IMR-90 (cell line): ENCODE measurements around the gene SPINK14. TPM values are rescaled to one million over a fixed set of nuclear protein-coding genes. Genes with fewer than 3 reads are reported as not detected.

Source experiments
- ATAC-seq: fragments of 200-7000 bp; cut with Tn5 transposase; 2 replicates; pipeline ENCODE4 v1.9.1; 2020; ENCODE audit warnings: low read depth, mild to moderate bottlenecking, moderate library complexity
- BruUV-seq: library from RNA; stranded (reverse); fragments of 400-500 nt; replicated peaks from 2 replicates; lab custom pipeline; 2021; lab: Mats Ljungman, UMichigan
- CTCF ChIA-PET: fragments of 300-600 bp; formaldehyde crosslinking; extraction: SDS; loops from one replicate; lab custom pipeline; 2021; ENCODE audit warnings: antibody characterized with exemption; lab: Yijun Ruan, JAX
- POLR2A ChIA-PET: fragments of 300-600 bp; sonication (Branson Sonifier 250); formaldehyde crosslinking; loops from one replicate; lab custom pipeline; 2022; ENCODE audit warnings: antibody characterized with exemption; ENCODE audit not compliant: unreplicated experiment; lab: Charles Lee
- DNase-seq: peaks from one replicate; pipeline ENCODE4 v3.0.0; 2013
- H2AFZ ChIP-seq: replicated peaks from 2 replicates; pipeline ENCODE3; 2013; ENCODE audit warnings: low read length, mild to moderate bottlenecking; ENCODE audit not compliant: poor library complexity
- H2AK5ac ChIP-seq: 2 replicates; pipeline ENCODE4 v1.6.1; 2013; ENCODE audit warnings: low read depth, low read length, inconsistent platforms
- H2AK9ac ChIP-seq: replicated peaks from 2 replicates; pipeline ENCODE3; 2013; ENCODE audit warnings: mild to moderate bottlenecking, low read depth, low read length, moderate library complexity; ENCODE audit not compliant: poor library complexity
- H2BK120ac ChIP-seq: 2 replicates; pipeline ENCODE4 v1.6.1; 2013; ENCODE audit warnings: low read depth, low read length, inconsistent platforms
- H2BK15ac ChIP-seq: 3 replicates; pipeline ENCODE4 v1.6.1; 2013; ENCODE audit warnings: low read depth, low read length, inconsistent platforms
- H2BK20ac ChIP-seq: 2 replicates; pipeline ENCODE4 v1.6.1; 2013; ENCODE audit warnings: low read depth, mild to moderate bottlenecking, inconsistent platforms, low read length, moderate library complexity
- H2BK5ac ChIP-seq: 2 replicates; pipeline ENCODE4 v1.6.1; 2013; ENCODE audit warnings: mild to moderate bottlenecking, low read depth, low read length, inconsistent platforms; ENCODE audit not compliant: poor library complexity, severe bottlenecking
- H3K14ac ChIP-seq: replicated peaks from 2 replicates; pipeline ENCODE4 v1.6.1; 2013; ENCODE audit warnings: low read depth, low read length, inconsistent platforms
- H3K18ac ChIP-seq: 2 replicates; pipeline ENCODE4 v1.6.1; 2013; ENCODE audit warnings: low read depth, low read length, control low read depth
- H3K23ac ChIP-seq: 2 replicates; pipeline ENCODE4 v1.6.1; 2013; ENCODE audit warnings: low read depth, low read length, inconsistent platforms
- H3K27ac ChIP-seq: 2 replicates; pipeline ENCODE4 v1.5.1; 2013; ENCODE audit warnings: mild to moderate bottlenecking, control low read depth, low read length; ENCODE audit not compliant: insufficient read depth
- H3K27me3 ChIP-seq: 2 replicates; pipeline ENCODE4 v1.6.1; 2013; ENCODE audit warnings: low read length; ENCODE audit not compliant: control insufficient read depth, insufficient read depth
- H3K36me3 ChIP-seq: 2 replicates; pipeline ENCODE4 v1.6.1; 2013; ENCODE audit warnings: low read length, mixed read lengths; ENCODE audit not compliant: control insufficient read depth, insufficient read depth
- H3K4ac ChIP-seq: 2 replicates; pipeline ENCODE4 v1.6.1; 2013; ENCODE audit warnings: low read depth, low read length, inconsistent platforms
- H3K4me1 ChIP-seq: 2 replicates; pipeline ENCODE4 v1.6.1; 2013; ENCODE audit warnings: low read length, mixed read lengths; ENCODE audit not compliant: control insufficient read depth, insufficient read depth
- H3K4me2 ChIP-seq: 2 replicates; pipeline ENCODE4 v1.6.1; 2013; ENCODE audit warnings: low read depth, mild to moderate bottlenecking, control low read depth, low read length, moderate library complexity
- H3K4me3 ChIP-seq: 2 replicates; pipeline ENCODE4 v1.5.1; 2013; ENCODE audit warnings: low read depth, mild to moderate bottlenecking, control low read depth, low read length, moderate library complexity; ENCODE audit not compliant: insufficient read depth
- H3K56ac ChIP-seq: 2 replicates; pipeline ENCODE4 v1.6.1; 2013; ENCODE audit warnings: low read length, inconsistent platforms; ENCODE audit not compliant: insufficient read depth; ENCODE audit errors: extremely low read depth
- H3K79me1 ChIP-seq, 2 experiments: 2 replicates each; pipeline ENCODE4 v1.6.1; 2013; ENCODE audit warnings: low read length in 2 of 2, inconsistent platforms in 1 of 2, low read depth in 1 of 2
- H3K9ac ChIP-seq: 2 replicates; pipeline ENCODE4 v1.6.1; 2013; ENCODE audit warnings: low read depth, low read length, control low read depth
- H3K9me1 ChIP-seq: 2 replicates; pipeline ENCODE4 v1.6.1; 2013; ENCODE audit warnings: low read length, inconsistent platforms; ENCODE audit not compliant: insufficient read depth
- H3K9me3 ChIP-seq: 2 replicates; pipeline ENCODE4 v1.6.1; 2013; ENCODE audit warnings: low read length; ENCODE audit not compliant: control insufficient read depth, insufficient read depth
- H4K20me1 ChIP-seq: 2 replicates; pipeline ENCODE4 v1.6.1; 2013; ENCODE audit warnings: low read length, inconsistent platforms; ENCODE audit not compliant: insufficient read depth
- H4K5ac ChIP-seq: 2 replicates; pipeline ENCODE4 v1.6.1; 2013; ENCODE audit warnings: mild to moderate bottlenecking, low read depth, low read length, control low read depth
- H4K8ac ChIP-seq, 2 experiments: 2 replicates each; pipeline ENCODE4 v1.6.1; 2013; ENCODE audit warnings: low read depth in 2 of 2, low read length in 2 of 2, control low read depth in 1 of 2, inconsistent platforms in 1 of 2
- H4K91ac ChIP-seq: 2 replicates; pipeline ENCODE4 v1.6.1; 2013; ENCODE audit warnings: low read depth, low read length, inconsistent platforms; ENCODE audit not compliant: insufficient read depth
- BHLHE40 ChIP-seq: fragments of 150-350 bp; IDR thresholded peaks from 2 replicates; pipeline ENCODE4 v1.6.1; 2016; ENCODE audit warnings: mild to moderate bottlenecking, low read depth, low read length
- FOS ChIP-seq: fragments of 150-350 bp; IDR thresholded peaks from 2 replicates; pipeline ENCODE4 v1.6.1; 2016; ENCODE audit warnings: low read depth, low read length
- MAZ ChIP-seq: IDR thresholded peaks from 2 replicates; pipeline ENCODE4 v1.6.1; 2012; ENCODE audit warnings: low read depth, mild to moderate bottlenecking, low read length, improper control_type of control experiment, moderate library complexity, borderline replicate concordance
- MXI1 ChIP-seq: IDR thresholded peaks from 2 replicates; pipeline ENCODE4 v1.6.1; 2012; ENCODE audit warnings: low read depth, mild to moderate bottlenecking, low read length, moderate library complexity, borderline replicate concordance
- RCOR1 ChIP-seq: IDR thresholded peaks from 2 replicates; pipeline ENCODE4 v1.6.1; 2012; ENCODE audit warnings: mild to moderate bottlenecking, low read length, improper control_type of control experiment; ENCODE audit not compliant: insufficient replicate concordance
- RFX5 ChIP-seq: IDR thresholded peaks from 2 replicates; pipeline ENCODE4 v1.8.0; 2012; ENCODE audit warnings: low read depth, mild to moderate bottlenecking, low read length, moderate library complexity
- USF2 ChIP-seq: fragments of 150-350 bp; IDR thresholded peaks from 2 replicates; pipeline ENCODE4 v1.6.1; 2017; ENCODE audit warnings: mild to moderate bottlenecking, antibody characterized with exemption, low read length, low read depth
- dilution Hi-C: fragments of 300-500 bp; cut with HindIII; formaldehyde crosslinking; loops from one replicate; pipeline ENCODE4 v1.14.3; 2018; ENCODE audit warnings: low sequenced_read_pairs; ENCODE audit not compliant: unreplicated experiment
- in situ Hi-C: fragments of 300-500 bp; cut with MboI; formaldehyde crosslinking; loops from 3 replicates; pipeline ENCODE4 v1.14.3; 2019; ENCODE audit warnings: low sequenced_read_pairs, inconsistent platforms, mixed read lengths
- intact Hi-C: fragments of 100-400 bp; cut with micrococcal nuclease; formaldehyde crosslinking; loops from 2 replicates; pipeline ENCODE4 v1.10.0; 2022
- polyA plus RNA-seq, 3 experiments: library from polyadenylated mRNA; depleted of rRNA; stranded (reverse); fragments of >200 nt; gene quantifications; 2 replicates each; pipeline ENCODE4 v1.2.3, GENCODE V29; 2012; ENCODE audit warnings: low replicate concordance in 1 of 3
- total RNA-seq: library from RNA; depleted of rRNA; stranded (reverse); fragments of >200 nt; gene quantifications from 2 replicates; pipeline ENCODE4 v1.2.3, GENCODE V29; 2012
- TF ChIP-seq, protein P1 (sequence below): fragments of 150-350 bp; IDR thresholded peaks from 2 replicates; pipeline ENCODE4 v1.6.1; 2016; ENCODE audit warnings: low read depth, mild to moderate bottlenecking, low read length, moderate library complexity, borderline replicate concordance

Gene SPINK14
- total and polyA plus RNA-seq, 2 of the 4 experiments (the other 2 are of a cell fraction): not detected

DNA sequence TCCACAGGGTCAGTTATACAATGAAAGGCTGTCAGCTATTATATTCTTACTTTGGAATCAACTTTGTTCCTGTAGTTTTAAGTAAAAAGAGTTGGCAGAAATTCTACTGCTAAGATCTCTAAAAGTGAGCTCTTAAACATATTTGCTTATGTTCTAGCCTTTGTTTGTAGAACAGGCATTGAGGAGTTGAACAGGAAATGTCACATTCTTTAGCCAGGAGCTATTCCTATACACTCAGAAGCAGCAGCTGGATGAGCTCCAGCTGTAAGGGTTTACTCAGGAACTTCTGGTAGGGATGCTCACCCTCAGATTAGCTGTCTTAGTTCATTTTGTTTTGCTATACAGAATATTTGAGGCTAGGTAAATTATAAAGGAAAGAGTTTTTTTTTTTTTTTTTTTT lies 22.4 kb upstream of the SPINK14 start:
- Histone ChIP-seq H3K9ac (no peak overlapping the region), H3K23ac (no peak overlapping the region), H2BK20ac (no peak overlapping the region), H3K27me3 (no peaks in the 10 kb centered on the region), H3K9me1 (no peaks in the 10 kb centered on the region), H3K14ac (no peak overlapping the region), H2AFZ (no peak overlapping the region), H4K8ac (no peak overlapping the region), H4K20me1 (no peaks in the 10 kb centered on the region), H3K56ac (no peak overlapping the region), H4K5ac (no peak overlapping the region), H2AK9ac (no peak overlapping the region), H3K4ac (no peak overlapping the region), H2BK120ac (no peak overlapping the region), H2AK5ac (no peak overlapping the region), H3K4me3 (no peak overlapping the region), H3K4me2 (no peak overlapping the region), H2BK15ac (no peak overlapping the region), H2BK5ac (no peak overlapping the region), H3K27ac (no peak overlapping the region), H4K91ac (no peak overlapping the region), H3K36me3 (no peaks in the 10 kb centered on the region), H3K79me1 (no peaks in the 10 kb centered on the region), H3K9me3 (no peaks in the 10 kb centered on the region), H3K18ac (no peak overlapping the region), H3K4me1 (no peaks in the 10 kb centered on the region)
- TF ChIP-seq, protein P1, sequence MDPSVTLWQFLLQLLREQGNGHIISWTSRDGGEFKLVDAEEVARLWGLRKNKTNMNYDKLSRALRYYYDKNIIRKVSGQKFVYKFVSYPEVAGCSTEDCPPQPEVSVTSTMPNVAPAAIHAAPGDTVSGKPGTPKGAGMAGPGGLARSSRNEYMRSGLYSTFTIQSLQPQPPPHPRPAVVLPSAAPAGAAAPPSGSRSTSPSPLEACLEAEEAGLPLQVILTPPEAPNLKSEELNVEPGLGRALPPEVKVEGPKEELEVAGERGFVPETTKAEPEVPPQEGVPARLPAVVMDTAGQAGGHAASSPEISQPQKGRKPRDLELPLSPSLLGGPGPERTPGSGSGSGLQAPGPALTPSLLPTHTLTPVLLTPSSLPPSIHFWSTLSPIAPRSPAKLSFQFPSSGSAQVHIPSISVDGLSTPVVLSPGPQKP: no peak
- TF ChIP-seq BHLHE40 (no peak), FOS (no peak), MXI1 (no peak), RFX5 (no peak), USF2 (no peak), RCOR1 (no peak), MAZ (no peak)
- BruUV-seq: no TSS peak
- ChIA-PET CTCF (interaction anchor here (0.9 to 1.0 kb wide), 2 partner anchors 13 to 228 kb away, joined by 3 to 5 read pairs; no protein-coding TSS in a partner anchor), POLR2A (no interaction called here)
- DNase-seq (peak; percentile 4), ATAC-seq (no peak)
- in situ Hi-C loops: no loop called here
- dilution Hi-C loops: no loop called here
- intact Hi-C loops: no loop called here
